ENCODE measurements around the gene SHC3.

DNA sequence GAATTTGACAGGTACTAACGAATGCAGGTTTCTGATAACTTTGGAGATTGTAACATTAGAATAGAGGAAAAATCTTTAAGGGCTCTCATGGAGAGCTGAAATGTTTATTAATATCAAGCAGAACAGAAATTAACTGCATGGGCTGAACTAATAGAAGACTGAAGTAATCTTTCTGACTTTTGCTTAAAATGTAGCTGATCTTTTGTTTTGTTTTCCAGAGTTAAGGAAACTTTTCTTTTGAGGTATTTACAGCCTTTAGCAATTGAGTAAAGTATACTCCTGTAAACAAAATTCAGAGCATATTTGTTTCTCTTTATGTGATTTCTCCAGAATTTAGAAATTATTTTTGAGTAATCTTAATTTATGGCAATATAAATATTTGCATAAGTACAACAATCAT lies 43.9 kb downstream of the SHC3 start:
- TF ChIP-seq, protein P1, sequence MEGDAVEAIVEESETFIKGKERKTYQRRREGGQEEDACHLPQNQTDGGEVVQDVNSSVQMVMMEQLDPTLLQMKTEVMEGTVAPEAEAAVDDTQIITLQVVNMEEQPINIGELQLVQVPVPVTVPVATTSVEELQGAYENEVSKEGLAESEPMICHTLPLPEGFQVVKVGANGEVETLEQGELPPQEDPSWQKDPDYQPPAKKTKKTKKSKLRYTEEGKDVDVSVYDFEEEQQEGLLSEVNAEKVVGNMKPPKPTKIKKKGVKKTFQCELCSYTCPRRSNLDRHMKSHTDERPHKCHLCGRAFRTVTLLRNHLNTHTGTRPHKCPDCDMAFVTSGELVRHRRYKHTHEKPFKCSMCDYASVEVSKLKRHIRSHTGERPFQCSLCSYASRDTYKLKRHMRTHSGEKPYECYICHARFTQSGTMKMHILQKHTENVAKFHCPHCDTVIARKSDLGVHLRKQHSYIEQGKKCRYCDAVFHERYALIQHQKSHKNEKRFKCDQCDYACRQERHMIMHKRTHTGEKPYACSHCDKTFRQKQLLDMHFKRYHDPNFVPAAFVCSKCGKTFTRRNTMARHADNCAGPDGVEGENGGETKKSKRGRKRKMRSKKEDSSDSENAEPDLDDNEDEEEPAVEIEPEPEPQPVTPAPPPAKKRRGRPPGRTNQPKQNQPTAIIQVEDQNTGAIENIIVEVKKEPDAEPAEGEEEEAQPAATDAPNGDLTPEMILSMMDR (IDR thresholded peaks at IDR 0.05 in 2 of 3, conservative IDR thresholded peaks at IDR 0.05 in 1 of 3; ENCODE audit: borderline replicate concordance in 1 of 3, insufficient read depth in 1 of 3, low read depth in 2 of 3, low read length in 2 of 3) = no peak
- no peak for TF ChIP-seq ZFX (IDR thresholded peaks at IDR 0.05)
- TF ChIP-seq, protein P2, sequence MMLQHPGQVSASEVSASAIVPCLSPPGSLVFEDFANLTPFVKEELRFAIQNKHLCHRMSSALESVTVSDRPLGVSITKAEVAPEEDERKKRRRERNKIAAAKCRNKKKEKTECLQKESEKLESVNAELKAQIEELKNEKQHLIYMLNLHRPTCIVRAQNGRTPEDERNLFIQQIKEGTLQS (IDR thresholded peaks at IDR 0.05) = no peak
- TF ChIP-seq POLR2AphosphoS5 (IDR thresholded peaks at IDR 0.05; ENCODE audit: low read depth, low read length) = no peak

Data from HCT116 (cell line).